T-helper 9 cell (primary cell): ENCODE data around the gene B4GALT7.

ENCODE experiments used
- DNase-seq: peaks from one replicate; pipeline ENCODE4 v3.0.0-alpha.2; 2020

The B4GALT7 gene

DNA sequence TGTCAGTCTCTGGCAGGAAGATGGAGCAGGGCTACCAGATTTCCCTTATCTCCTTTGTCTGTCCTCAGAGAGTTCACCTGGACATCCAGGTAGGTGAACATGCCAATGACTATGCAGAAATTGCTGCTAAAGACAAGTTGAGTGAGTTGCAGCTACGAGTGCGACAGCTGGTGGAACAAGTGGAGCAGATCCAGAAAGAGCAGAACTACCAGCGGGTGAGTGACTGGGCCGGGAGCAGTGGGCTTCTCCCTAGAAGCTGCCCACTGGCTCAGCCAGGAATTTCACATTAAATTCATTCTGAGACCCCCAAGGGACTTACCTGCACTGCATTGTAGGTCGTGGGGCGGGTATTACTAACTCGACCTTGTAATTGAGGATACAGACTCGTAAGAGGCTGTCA, 5.9 kb upstream of the B4GALT7 start:
- no peak for DNase-seq

DNA sequence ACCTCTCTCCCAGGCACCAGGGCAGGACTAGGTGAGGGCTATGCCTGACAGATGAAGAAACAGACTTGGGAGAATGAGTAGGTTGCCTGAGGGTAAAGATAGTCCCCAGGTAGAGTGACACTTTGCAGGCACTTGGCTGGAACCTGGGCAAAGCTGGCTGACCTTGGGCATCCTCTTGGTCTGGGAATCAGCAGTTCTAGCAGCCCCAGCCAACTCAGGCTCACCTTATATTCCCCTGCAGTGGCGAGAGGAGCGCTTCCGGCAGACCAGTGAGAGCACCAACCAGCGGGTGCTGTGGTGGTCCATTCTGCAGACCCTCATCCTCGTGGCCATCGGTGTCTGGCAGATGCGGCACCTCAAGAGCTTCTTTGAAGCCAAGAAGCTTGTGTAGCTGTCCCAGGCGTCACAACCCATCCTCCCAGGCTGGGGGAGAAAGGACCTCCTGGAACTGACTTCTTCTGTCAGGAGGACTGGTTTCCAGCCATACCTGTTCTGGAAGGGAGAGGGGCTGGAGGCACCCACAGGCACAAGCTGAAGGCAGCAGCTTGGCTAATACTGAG, 4.8 kb upstream of the B4GALT7 start:
- no peak for DNase-seq

DNA sequence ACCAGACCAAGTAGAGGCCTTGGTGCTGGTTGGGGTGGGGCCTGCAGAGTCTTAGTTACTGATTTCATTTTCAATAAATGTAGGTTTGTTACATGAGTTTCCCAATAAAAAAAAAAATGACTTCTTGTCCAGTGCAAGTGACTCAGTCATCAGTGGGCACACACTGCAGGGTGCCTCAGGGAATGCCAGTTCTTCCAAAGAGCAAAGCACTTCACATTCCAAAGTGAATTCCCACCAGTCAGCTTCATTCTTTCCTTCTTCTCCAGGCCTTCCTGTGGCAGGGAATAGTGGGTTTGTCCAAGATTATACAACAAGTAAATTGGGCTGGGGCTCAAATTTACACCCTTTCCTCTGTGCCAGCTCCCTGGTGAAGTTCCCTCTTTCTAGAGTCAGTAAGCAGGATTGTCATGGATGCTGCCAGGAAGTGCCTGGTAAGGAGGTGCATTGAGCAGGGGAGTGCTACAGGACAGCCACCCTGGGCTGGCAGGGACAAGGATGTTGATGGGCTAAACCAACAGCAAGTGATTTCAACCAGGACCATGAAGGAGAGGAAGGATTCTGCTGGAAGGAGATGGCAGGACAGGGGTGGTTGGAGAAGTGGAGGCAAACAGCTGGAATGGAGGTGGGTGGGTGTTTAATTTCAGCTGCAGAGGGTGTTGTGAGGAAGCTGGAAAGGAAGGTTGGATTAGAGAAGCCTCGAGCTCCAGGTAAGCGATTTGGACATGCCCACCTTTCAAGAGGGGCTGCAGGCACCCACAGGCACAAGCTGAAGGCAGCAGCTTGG, 3.7 kb upstream of the B4GALT7 start:
- no peak for DNase-seq

DNA sequence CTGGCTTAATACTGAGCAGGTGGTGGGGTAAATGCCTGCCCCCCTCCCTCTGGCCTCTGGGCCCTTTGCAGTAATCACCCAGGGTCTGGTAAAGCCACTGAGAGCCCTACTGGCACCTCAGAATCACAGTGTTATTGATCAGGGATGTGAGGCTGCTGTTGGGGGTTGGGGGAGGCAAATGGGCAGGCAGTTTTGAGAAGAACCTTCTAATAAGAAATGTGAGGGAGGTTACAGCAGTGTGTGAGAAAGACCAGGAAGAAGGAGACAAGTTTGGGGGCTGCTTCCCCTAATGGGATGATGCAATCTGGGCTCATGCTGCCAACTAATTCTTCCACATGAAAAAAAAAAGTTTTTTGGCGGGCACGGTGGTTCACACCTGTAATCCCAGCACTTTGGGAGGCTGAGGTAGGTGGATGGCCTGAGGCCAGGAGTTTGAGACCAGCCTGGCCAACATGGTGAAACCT, 3.1 kb upstream of the B4GALT7 start:
- no peak for DNase-seq

DNA sequence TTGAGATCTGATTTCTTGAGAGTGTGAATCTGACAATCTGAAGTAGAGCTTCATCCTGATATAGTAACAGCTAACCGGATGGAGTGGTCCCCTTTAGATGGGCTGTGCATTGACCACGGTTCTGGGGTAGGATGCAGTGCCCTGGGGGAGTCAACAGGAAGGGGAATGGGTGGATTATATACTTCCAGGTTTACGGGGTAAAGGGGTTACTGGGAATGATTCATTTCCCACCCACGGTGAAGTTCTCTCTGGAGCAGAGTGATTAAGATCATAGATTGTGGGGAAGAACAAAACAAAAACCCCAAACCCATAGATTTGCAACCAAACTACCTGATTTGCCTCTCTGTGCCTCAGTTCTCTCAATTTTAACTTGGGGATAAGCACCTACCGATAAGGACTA, 1.5 kb upstream of the B4GALT7 start:
- no peak for DNase-seq

DNA sequence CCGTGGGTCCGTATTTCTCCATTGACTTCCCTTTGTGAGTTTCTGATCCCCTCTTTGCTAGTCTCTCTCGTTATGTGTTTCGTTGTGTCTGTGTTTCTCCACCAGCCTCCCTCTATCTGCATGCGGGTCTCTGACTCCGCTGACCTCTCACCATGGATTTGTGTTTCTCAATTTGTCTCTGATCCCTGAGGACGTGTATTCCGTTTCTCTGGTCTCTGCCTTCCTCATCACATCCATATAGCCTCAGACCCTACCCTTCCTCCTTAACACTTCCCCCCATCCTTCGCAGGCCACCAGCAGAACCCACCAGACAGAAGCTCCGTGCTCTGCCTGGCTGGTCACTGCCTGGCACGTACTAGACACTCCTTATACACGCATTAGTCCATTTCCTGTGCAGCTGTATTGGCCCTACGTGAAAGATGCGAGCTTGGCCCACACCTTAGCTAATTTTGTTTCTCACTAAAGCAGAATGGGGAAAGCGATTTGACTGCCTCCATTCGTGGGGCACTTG, 631 bp downstream of the B4GALT7 start:
- no peak for DNase-seq

DNA sequence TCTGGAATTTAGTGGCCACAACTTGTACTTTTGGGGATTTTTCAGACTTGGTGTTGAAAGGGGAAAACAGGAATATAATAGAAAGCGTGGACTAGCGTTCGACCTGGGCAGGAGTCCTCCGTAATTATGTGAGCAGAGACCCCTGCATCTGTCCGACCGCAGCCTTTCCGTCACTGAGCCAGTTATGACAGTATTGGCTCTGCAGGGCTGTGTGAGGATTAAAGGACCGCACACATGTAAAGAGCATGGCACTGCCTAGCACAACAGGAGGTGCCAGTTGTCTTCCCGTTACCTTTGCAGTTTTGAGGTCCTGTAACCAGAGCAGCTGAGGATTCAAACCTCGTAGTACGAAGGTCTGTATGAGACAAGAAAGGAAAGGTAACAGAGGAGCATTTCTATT, 1.2 kb downstream of the B4GALT7 start:
- no peak for DNase-seq

DNA sequence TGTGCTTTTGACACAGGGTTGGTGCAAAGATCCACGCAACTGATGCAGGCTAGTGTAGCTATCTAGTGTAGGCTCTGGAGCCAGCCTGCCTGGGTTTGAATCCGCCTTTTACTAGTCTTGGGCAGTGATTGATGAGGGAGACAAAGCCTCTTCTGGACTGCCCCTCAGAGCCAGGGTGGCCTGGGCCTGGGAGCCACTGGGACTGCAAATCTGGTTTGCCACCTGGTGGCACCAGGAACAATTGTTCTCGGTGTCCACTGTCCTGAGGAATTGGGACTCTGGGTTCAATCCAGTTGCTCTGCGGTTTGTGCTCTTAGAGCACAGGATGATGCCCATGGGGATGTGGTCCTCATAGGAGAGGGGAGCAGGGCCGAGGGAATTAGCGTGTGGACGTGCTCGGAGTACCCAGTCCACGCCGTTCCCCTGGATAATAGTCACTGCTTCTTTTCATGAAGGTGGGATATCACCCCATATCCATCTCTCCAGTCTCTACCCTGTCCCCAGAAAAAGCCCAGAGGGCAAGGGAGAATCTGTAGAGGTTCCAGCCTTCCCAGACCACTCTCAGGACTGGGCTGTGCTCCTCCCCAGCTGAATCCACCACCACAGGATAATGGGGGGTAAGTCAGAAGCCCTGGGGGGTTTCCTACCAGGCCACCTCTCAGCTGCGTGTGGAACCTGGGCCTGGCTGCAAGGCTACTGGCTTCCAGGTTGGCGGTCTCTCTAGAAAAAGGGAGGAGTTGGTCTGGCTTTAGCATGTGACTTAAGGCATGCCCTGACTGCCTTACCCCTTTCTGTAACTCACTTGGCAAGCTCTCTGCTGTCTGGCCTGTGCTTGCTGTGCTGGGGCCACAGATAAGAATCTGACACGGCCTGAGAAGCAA, 1.9 kb downstream of the B4GALT7 start:
- DNase-seq = no peak

DNA sequence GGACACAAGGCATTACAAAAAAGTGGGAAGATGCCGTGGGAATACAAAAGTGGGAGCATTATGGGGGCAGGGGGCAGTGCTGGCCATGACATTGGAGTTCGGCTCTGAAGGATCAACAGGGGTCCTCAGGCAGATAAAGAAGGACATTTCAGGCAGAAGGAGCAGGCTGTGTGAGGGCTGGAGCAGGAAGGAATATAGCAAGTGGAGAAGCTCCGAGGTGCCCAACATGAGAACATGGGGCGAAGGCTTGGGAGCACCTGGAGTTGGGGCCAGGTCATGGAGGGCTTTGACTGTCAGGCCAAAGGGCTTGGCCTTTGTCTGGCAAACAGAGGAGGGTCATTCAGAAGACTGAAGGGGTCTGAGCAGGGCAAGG, 2.5 kb downstream of the B4GALT7 start:
- DNase-seq = no peak

DNA sequence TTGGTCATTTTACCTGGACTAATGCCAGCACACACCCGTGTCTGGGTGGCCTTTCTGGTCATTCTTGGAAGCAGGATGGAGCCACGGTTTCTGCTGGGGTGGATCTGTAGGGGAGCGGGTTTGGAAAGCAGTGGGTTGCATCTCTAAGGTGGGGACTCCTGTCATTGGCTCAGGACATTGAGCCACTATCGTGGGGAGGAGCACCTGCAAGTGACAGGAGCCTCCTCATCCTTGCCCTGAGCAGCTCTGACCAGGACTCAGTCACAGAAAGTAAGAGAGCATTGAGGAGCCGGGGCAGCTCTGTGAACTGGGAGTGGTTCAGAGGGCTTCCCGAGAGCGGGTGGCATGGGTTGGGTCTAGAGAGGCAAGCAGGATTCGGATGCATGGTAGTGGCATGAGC, 3.7 kb downstream of the B4GALT7 start:
- DNase-seq = no peak

DNA sequence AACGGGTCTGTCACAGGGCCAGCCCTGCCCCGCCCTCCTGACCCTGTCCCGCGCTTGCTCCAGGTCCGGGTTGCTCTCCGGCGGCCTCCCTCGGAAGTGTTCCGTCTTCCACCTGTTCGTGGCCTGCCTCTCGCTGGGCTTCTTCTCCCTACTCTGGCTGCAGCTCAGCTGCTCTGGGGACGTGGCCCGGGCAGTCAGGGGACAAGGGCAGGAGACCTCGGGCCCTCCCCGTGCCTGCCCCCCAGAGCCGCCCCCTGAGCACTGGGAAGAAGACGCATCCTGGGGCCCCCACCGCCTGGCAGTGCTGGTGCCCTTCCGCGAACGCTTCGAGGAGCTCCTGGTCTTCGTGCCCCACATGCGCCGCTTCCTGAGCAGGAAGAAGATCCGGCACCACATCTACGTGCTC, 4.2 kb downstream of the B4GALT7 start:
- no peak for DNase-seq

DNA sequence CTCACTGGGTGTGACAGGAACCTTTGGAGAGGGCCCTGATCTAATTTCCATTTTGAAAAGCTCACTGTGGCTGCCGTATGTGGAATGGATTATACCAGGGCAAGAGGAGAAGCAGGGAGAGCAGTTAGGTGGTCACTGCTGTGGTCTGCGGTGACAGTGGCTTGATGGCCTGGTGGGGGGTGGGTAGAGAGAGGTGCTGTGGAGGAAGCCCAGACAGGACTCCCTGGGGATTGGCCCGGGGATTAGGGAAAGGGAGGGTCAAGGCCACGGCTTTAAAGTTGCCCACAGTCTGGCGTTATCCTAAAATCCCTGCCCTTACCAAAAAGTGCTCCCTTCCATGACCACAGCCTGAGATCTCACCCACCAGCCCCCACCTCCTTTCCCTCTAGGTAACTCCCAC, 4.7 kb downstream of the B4GALT7 start:
- no peak for DNase-seq

DNA sequence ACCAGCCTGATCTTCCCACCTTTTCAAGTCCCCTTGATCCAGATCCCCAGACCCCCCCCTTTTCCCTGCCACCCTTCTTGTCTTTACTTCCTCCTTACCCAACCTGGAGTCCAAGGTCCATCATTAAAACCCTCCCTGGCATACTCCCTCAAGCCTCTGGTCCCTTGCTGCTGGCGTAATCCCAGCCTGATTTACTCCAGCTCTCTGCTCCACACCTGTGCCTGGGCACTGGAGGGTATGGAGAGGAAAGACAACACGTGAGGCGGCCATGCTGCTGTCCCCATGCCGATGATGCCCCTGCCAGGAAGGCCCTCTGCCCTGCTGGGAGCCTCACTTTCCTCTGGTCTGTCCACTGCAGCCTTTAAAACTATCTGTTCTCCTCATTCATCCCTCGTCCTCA, 5.1 kb downstream of the B4GALT7 start:
- no peak for DNase-seq

DNA sequence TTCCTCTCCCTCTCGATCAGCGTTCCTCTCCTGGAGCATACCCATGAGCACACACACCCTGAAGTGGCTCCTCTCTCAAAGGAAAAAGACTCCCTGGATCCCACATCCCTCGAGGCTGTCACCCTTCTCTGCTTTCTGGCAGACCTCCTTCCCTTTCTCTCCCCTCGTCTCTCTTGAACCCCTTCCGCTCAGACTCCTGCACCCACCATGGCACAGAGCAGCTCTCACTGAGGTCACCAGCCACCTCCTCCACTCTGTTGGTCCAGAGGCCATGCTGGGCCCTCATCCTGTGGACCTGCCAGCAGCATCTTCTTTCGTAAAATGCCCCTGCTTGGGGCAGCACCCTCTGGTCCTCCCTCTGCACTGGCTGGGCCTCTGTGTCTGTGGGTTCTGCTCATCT, 5.7 kb downstream of the B4GALT7 start:
- DNase-seq = no peak

DNA sequence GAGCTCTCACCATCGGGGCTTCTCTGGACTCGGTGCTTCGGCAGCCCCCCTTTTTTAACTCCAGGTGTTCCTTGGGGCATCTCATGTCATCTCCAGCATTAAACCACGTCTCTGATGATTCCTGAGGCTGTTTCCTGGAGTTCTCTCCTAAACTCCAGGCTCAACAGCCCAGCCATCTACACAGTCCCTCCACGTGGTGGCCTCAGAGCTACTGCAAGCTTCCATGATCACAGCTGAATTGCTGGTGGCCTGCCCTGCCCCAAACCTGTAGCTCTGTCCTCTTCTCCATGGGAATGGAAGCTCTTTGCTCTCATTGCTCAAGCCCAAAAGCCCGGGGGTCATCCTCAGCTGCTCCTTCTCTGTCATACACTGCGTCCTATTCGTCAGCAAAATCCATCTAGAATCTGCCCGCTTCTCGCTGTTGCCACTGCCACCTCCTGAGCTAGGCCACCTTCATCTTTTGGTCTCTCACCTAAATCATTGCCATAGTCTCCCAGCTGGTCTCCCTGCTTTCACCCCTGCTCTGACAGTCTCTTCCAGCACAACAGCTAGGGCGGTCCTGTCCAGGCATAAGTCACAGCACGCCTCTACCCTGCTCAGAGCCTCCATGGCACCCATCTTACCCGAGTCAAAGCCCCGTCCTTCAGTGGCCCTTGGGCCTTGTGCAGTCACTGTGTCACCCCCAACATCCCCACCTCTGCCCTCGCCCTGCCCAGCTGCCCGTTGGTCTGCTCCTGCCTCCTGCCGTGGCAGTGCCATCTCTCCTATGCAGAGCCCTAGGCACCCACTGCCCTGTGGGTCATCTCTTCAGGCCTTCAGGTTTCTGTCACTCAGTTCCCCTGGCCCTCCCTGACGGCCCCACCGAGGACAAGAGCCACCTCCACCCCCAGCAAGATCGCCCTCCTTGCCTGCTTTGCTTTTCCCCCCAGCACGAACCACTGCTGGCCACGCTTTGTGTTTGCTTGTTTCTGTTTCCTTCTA, 6.4 kb downstream of the B4GALT7 start:
- DNase-seq = no peak

DNA sequence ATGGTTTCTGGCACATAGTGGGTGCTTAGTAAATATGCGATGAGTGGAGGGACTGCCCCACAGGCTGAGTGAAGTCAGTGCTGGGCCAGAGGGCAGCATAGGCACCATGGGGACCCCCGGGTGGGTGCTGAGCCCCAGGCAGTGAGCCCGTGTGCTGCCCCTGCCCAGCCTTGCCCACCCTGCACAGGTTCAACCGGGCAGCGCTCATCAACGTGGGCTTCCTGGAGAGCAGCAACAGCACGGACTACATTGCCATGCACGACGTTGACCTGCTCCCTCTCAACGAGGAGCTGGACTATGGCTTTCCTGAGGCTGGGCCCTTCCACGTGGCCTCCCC, 7.2 kb downstream of the B4GALT7 start:
- DNase-seq = no peak

DNA sequence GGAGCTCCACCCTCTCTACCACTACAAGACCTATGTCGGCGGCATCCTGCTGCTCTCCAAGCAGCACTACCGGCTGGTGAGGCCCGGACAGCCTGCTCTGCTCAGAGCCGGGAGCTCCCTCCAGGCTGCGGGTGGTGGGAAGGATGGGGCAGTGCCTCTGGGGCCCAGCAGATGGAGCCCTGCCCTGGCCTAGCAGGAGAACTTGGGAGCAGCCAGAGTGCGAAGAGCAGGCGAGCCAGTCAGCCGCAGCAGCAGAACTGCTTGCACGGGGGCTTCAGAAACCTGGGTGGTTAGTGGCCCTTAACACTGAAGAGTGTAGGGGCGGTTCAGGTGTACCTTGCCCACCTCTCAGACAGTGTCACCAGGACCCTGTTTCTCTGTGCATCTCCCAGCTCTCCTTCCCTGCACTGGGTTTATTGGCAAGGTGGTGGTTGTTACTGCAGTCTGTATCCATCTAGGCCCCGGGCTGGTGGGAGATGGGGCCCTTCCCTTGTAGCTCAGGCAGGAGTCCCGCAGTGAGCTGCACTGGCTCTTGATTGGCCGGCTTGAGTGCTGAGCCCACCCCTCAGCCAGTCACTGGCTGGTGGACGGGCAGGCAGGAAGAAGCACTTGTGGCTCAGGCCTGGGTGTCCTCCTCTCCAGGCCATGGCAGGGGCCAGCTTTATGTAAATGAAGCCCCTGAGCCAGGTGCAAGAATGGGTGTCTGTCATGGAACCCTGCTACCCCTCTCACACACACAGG, 7.7 kb downstream of the B4GALT7 start:
- DNase-seq = peak; percentile 43

DNA sequence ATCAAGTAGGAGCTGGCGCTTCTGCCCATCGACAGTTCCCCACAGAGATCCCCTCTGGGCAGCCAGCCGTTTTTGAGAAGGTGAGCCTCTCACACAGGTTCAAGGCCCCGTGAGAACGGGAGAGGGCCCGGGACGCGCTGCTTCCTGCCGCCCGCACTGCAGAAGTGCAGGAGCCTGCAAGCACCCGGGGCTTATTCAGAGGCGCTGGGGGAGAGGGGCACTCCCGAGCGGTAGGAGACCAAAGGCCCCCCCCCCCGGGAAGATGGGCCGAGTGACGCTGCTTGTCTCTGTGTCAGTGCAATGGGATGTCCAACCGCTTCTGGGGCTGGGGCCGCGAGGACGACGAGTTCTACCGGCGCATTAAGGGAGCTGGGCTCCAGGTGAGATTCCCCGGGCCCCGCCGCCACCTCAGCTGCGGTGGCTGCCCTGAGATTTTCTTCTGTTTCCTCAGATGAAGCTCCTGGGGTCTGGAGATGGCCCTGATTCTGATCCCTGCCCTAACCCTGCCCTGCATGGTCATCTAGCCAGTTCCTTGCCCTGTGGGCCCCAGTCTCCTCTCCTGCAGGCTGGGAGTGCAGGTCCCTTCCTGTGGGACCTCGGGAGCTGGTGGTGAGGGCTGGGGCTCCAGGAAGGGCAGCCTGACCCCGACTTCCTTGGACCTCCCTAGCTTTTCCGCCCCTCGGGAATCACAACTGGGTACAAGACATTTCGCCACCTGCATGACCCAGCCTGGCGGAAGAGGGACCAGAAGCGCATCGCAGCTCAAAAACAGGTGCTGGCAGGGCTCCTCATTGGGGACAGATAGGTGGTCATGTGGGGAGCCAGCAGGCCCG, 8.5 kb downstream of the B4GALT7 start:
- no peak for DNase-seq

DNA sequence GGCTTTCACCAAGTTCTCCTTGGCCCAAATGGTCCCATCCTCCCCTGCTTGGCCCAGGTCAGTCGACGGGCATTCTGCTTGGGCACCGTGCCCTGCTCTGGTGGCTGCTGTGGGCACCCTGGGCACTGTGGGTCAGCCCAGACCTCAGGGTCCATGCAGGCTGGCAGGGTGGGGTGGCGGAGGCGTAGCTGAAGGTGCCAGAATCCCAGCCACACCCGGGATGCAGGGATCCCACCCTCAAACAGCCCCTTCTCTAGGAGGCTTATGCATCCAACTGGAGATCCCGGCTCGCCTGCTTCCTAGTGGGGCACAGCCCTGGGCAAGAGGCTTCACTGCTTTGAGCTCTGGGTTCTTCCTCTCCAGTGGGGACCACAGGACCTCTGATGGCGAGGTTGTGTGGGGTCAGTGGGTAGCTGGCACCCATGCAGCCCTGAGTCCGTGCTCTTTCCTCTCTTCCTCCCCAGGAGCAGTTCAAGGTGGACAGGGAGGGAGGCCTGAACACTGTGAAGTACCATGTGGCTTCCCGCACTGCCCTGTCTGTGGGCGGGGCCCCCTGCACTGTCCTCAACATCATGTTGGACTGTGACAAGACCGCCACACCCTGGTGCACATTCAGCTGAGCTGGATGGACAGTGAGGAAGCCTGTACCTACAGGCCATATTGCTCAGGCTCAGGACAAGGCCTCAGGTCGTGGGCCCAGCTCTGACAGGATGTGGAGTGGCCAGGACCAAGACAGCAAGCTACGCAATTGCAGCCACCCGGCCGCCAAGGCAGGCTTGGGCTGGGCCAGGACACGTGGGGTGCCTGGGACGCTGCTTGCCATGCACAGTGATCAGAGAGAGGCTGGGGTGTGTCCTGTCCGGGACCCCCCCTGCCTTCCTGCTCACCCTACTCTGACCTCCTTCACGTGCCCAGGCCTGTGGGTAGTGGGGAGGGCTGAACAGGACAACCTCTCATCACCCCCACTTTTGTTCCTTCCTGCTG, 9.4 kb downstream of the B4GALT7 start:
- DNase-seq = no peak
